NCI-H1092 treated with DMSO at 0.1 percent for 48 hours (cell line): ENCODE data around the gene ARSG.

ENCODE experiments used
- DNase-seq: peaks from one replicate; lab custom pipeline; 2025; lab: John Stamatoyannopoulos, UW

ARSG gene

GRCh38 chr17:68378268-68379176 is 87.2 kb downstream of the ARSG start:
- peak; percentile 20 for DNase-seq

DNA sequence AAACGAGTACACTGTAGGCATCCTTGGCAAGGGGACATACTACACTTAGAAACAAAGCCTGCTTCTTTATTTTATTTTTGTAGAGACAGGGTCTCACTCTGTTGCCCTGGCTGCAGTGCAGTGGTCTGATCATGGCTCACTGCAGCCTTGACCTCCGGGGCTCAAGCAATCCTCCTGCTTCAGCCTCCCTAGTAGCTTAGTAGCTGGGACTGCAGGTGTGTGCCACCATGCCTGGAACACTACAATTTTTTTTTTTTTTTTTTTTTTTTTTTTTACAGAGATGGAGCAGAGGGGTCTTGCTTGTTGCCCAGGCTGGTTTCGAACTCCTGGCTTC is 87.8 kb downstream of the ARSG start:
- DNase-seq, result no peak

DNA sequence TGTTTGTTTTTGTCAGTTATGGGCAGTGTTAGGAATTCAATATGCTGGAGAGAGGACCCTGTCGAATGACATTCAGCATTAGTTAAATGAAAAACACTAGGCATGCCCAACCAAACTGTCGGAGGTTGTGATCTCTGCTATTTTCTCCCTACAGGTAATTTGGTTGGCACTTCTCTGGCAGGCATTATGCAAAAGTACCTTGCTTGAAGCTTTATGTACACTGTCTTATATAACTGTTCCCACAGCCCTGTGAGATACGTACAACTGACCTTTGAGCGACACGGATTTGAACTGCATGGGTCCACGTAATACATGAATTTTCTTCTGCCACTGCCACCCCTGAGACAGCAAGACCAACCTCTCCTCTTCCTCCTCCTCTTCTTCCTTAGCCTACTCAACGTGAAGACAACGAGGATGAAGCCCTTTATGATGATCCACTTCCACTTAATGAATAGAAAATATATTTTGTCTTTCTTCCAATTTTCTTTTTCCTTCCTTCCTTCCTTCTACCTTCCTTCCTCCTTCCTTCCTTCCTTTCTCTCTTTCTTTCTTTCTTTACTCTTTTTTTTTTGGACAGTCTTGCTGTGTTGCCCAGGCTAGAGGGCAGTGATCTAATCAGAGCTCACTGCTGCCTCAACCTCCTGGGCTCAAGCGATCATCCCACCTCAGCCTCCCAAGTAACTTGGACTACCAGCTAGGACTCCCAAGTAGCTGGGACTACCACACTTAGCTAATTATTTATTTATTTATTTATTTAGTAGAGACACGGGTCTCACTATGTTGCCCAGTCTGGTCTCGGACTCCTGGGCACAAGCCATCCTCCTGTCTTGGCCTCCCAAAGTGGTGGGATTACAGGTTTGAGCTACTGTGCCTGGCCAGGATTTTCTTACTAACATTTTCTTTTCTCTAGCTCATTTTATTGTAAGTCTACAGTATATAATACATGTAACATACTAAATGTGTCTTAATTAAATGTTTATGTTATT is 88.7 kb downstream of the ARSG start:
- DNase-seq, result no peak

DNA sequence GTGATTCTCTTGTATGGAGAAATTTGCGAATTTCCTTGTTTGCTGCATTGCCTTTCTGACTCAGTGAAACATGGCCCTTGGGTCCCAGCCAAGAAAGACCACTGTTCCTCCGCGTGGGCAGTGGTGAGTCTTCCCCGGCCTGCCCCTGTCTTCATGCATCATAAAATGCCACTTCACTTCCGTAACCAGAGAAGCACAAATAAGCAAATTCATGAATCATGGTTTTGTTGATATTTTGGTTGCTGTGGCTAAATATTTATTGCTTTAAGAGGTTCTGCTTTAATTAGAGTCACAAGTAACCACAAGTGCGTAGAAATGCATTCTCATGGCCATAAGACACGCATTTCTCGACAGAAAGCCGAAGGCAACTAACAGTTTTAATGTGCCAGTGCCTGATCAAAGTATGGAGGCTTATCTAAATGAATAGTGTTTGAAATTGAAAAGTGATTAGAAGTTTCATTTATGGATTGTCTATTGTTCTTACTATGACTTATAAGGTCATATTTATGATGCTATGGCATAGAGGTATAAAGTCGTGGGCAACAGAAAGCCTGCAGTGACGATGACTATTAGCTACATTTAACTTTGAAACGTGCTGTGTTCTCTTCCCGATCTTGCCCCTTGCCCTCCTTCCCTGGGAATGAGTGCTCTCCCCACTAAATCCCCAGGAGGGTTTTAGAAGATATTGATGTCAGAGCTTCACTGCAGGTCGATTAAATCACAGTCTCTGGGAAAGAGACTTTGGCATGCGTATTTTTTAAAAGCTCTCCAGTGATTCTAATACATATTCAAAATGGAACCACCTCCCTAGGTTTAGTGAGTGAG is 90.0 kb downstream of the ARSG start:
- no peak for DNase-seq

GRCh38 chr17:68382582-68383085 is 91.3 kb downstream of the ARSG start:
- DNase-seq, result no peak

DNA sequence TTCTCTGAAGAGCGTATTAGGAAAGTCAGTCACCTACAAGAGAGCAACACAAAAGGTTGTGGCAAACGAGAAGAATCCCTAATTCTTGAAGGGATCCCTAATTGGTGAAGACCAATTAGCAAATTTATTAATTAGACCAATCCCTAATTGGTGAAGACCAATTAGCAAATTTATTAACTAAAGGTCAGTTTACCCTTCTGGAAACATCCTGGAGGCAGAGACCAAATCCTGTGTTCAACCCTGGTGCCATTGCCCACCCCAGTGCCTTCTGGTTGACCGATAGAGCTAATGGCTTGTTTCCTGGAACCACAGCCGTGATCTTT is 91.8 kb downstream of the ARSG start:
- no peak for DNase-seq

GRCh38 chr17:68383443-68384321 is 92.4 kb downstream of the ARSG start:
- DNase-seq, result no peak

- DNase-seq, result no peak
Observed at GRCh38 chr17:68384471-68384870, 93.2 kb downstream of the ARSG start.

- DNase-seq, result no peak
Observed at GRCh38 chr17:68384941-68385340, 93.6 kb downstream of the ARSG start.

DNA sequence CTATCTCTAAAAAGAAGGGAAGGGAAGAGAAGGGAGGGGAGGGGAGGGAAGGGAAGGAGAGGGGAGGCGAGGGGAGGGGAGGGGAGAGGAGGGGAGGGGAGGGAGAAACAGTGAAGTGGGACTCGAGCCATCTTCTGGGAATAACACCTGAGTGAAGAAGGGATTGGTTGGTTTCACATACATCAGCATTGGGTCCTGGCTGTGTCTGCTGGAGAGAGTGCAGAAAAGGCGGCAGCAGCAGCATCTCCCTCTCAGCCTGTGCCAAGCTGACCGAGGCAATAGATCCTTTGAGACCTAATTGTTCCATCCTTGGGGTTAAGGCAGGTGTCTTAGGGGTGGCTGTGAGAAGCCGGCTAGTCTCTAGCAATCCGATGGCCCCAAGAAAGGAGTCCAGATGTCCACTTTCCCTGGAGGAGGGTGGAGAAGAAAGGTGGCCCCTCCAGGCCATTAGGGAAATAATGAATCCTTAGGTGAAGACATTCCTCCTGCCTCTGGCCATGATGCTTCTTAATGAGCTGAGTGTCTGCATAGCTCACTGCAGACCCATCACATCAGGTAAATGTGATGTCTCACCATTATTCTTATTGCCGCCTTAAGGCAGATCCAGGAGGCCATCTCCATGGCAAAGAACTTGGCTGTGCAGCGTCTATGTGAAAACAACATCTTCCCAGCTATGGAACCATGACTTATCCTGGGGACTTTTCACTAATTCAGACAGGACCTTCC is 94.4 kb downstream of the ARSG start:
- no peak for DNase-seq

- DNase-seq, result no peak
Observed at GRCh38 chr17:68387435-68388218, 96.3 kb downstream of the ARSG start.

- no peak for DNase-seq
Observed at GRCh38 chr17:68389041-68389440, 97.7 kb downstream of the ARSG start.

DNA sequence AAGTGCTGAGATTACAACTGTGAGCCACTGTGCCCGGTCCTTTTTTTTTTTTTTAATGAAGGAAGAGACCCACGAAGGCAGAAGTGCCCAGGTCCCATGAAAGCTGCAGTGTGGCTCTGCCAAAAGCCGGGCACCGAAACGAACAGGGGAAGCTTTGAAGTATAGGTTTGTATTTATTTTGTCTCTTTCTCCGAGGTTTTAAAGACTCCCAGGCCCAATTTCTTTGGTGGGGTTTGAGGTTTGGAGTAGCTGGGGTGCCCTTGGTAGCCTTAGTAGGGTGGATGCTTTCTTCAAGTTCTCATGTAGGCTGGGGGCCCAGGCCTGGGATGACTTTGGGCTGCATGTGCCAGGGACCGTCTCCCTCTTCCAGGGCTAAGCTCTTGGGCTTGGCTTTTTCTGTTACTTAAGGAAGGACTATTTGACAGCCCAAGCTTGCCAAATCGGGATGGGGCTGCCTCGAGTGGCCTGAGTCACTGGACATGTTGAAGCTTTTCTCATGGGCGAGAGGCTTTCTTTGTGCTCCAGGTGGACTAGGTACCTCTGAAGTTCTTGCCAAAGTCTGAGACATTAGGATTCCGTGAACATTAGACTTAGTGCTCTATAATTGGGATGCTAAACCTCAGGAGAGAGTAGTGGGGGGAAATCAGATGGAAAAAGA is 99.7 kb downstream of the ARSG start:
- no peak for DNase-seq

- DNase-seq, result no peak
Observed at GRCh38 chr17:68391561-68392268, 100.4 kb downstream of the ARSG start.

- no peak for DNase-seq
Observed at GRCh38 chr17:68394608-68395331, 103.5 kb downstream of the ARSG start.

- no peak for DNase-seq
Observed at GRCh38 chr17:68396226-68397107, 105.2 kb downstream of the ARSG start.
